NCI-H128 (cell line): ENCODE measurements around the gene CDRT15L2.
"Not testable (repeated sequence)": the region's sequence is repeated elsewhere in the genome, so short reads cannot be mapped to it uniquely, and the experiment has no call there.

ENCODE experiments used
- DNase-seq: peaks from one replicate; lab custom pipeline; 2025; ENCODE audit not compliant: unreplicated experiment; lab: John Stamatoyannopoulos, UW

CDRT15L2 gene

GRCh38 chr17:20573216-20573615 lies 6.3 kb upstream of the CDRT15L2 start:
- DNase-seq: not testable (repeated sequence)

GRCh38 chr17:20575071-20575470 lies 4.5 kb upstream of the CDRT15L2 start:
- DNase-seq: not testable (repeated sequence)

- not testable (repeated sequence) for DNase-seq
Measured at GRCh38 chr17:20583891-20584577, 4.5 kb downstream of the CDRT15L2 start.

DNA sequence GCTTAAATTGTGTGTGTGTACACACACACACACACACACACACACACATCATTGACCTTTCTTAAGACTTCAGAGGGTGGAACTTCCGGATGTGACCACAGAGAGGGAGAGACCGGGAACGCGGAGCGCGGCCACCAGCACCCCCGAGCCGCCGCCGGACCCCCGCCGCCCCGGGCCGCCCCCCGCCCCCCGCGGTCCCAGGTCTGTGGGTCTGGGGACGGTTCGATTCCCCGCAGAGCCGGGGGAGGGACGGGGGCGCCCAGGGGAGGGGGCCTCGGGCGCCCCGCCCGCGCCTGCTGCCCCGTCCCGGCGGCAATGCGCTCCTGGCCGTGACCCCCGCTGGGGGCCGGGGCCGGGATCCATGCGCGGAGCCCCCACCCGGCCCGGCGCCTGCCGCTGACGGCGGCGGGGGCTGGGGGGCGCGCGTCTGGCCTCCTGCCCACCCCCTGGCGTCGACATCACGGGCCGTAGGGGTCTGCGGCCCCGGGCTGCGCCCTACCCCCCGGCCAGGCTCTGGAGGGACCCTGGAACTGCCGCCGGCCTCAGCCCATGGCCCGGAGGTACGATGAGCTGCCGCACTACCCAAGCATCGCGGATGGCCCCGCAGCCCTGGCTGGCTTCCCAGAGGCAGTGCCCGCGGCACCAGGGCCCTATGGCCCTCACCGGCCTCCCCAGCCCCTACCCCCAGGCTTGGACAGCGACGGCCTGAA lies 9.4 kb downstream of the CDRT15L2 start:
- DNase-seq: not testable (repeated sequence)

DNA sequence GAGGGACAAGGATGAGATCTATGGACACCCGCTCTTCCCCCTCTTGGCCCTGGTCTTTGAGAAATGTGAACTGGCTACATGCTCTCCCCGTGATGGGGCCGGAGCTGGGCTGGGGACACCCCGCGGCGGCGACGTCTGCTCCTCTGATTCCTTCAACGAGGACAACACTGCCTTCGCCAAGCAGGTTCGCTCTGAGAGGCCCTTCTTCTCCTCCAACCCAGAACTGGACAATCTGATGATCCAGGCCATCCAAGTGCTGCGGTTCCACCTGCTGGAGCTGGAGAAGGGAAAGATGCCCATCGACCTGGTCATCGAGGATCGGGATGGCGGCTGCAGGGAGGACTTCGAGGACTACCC lies 9.9 kb downstream of the CDRT15L2 start:
- DNase-seq: not testable (repeated sequence)

GRCh38 chr17:20591040-20591439 lies 11.5 kb downstream of the CDRT15L2 start:
- DNase-seq: not testable (repeated sequence)

GRCh38 chr17:20605568-20605967 lies 26.0 kb downstream of the CDRT15L2 start:
- not testable (repeated sequence) for DNase-seq

DNA sequence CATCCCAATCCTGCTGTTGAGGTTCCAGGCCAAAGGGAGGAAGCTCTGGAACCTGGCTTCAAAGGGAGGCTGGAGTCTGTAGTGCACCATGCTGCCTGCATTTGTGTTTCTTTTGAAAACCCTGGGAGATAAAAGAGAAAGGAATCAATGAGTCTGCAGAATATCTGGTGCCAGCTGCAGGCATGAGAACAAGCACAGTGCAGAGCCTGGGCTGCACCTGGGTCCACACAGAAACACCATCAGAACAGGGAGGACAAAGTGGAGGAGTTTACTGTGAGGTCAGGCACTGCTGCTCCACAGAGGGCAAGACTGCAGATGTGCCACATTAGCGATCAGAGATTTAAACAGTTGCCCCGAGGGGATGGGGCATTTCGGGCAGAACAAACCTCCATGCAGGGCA lies 30.0 kb downstream of the CDRT15L2 start:
- not testable (repeated sequence) for DNase-seq

- no peak for DNase-seq
Measured at GRCh38 chr17:20611309-20611708, 31.8 kb downstream of the CDRT15L2 start.

- DNase-seq: no peak
Measured at GRCh38 chr17:20612635-20613034, 33.1 kb downstream of the CDRT15L2 start.

GRCh38 chr17:20613248-20613647 lies 33.7 kb downstream of the CDRT15L2 start:
- no peak for DNase-seq

GRCh38 chr17:20613905-20614304 lies 34.4 kb downstream of the CDRT15L2 start:
- no peak for DNase-seq

DNA sequence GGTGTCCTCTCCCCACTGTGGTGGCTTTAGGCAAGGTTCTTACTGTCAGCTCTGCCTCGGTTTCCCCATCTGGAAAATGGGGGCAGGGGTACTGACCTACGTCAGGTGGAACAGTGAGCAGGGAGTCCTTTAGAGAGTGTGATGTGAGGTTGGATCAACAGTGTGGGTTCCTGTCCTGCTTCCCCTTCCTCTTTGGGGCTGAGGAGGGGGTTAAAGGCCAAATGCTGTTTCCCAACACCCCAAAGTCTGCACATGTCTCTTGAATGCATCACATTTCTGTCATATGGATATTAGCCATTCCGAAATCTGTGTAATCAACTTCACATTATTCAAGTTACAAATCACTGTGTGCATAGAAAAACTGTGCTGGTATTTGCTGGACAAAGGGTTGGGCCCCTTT lies 35.9 kb downstream of the CDRT15L2 start:
- not testable (repeated sequence) for DNase-seq
